B cell (primary cell): ENCODE data around the gene MMS19. TPM values are rescaled to one million over a fixed set of nuclear protein-coding genes. Genes with fewer than 3 reads are reported as not detected.

ENCODE experiments used
- ATAC-seq: fragments of 200-7000 bp; cut with Tn5 transposase; one replicate; pipeline ENCODE4 v1.10.0; 2021; ENCODE audit warnings: low read depth, mild to moderate bottlenecking, moderate number of reproducible peaks, moderate library complexity
- CTCF ChIA-PET: fragments of 350-600 bp; sonication (Branson Sonifier 250); formaldehyde crosslinking; loops from one replicate; lab custom pipeline; 2021; ENCODE audit warnings: antibody characterized with exemption, inconsistent platforms; lab: Charles Lee
- POLR2A ChIA-PET: fragments of 350-600 bp; sonication (Branson Sonifier 250); formaldehyde crosslinking; loops from one replicate; lab custom pipeline; 2021; ENCODE audit warnings: antibody characterized with exemption; lab: Charles Lee
- DNase-seq: peaks from one replicate; pipeline ENCODE4 v3.0.0; 2013
- H2AFZ ChIP-seq: 2 replicates; pipeline ENCODE4 v1.6.1; 2012; ENCODE audit warnings: mild to moderate bottlenecking, low read depth, low read length; ENCODE audit not compliant: insufficient read depth, poor library complexity, severe bottlenecking
- H3K27ac ChIP-seq, 2 donors: 1 replicate in 1 of 2; 2 replicates in 1 of 2; pipeline ENCODE4 v1.5.1; 2012 to 2013; ENCODE audit warnings: low read length in 2 of 2, mild to moderate bottlenecking in 2 of 2, moderate library complexity in 1 of 2
- H3K27me3 ChIP-seq, 4 experiments: fragments of 200-600 bp in 1 of 4; sonication (generic) in 1 of 4; replicated peaks in 1 of 4; 1 replicate in 2 of 4; 2 replicates in 2 of 4; pipeline versions ENCODE4 v1.6.1 to v1.7.0; 2013 to 2016; ENCODE audit warnings: low read length in 3 of 4, mild to moderate bottlenecking in 2 of 4, mixed read lengths in 1 of 4, moderate library complexity in 1 of 4; ENCODE audit not compliant: insufficient read depth in 4 of 4, control insufficient read depth in 3 of 4; ENCODE audit errors: control extremely low read depth in 1 of 4
- H3K36me3 ChIP-seq, 2 experiments: replicated peaks in 1 of 2; 1 replicate in 1 of 2; 2 replicates in 1 of 2; pipeline versions ENCODE4 v1.6.1 to v1.7.1; 2013; ENCODE audit warnings: low read length in 1 of 2; ENCODE audit not compliant: insufficient read depth in 2 of 2, control insufficient read depth in 1 of 2; ENCODE audit errors: control extremely low read depth in 1 of 2, extremely low read depth in 1 of 2
- H3K4me1 ChIP-seq, 2 donors: fragments of 200-600 bp in 1 of 2; sonication (generic) in 1 of 2; 1 replicate in 1 of 2; 2 replicates in 1 of 2; pipeline versions ENCODE4 v1.5.1 to v1.6.1; 2013 to 2017; ENCODE audit warnings: low read length in 2 of 2; ENCODE audit not compliant: control insufficient read depth in 2 of 2, insufficient read depth in 2 of 2
- H3K4me2 ChIP-seq: replicated peaks from 2 replicates; pipeline ENCODE3; 2012; ENCODE audit warnings: mild to moderate bottlenecking, low read depth, low read length; ENCODE audit not compliant: poor library complexity, severe bottlenecking
- H3K4me3 ChIP-seq, 5 experiments: fragments of 200-600 bp in 1 of 5; sonication (generic) in 1 of 5; 1 replicate in 3 of 5; 2 replicates in 2 of 5; pipeline versions ENCODE4 v1.5.1 to v1.7.0; 2011 to 2016; ENCODE audit warnings: low read length in 4 of 5, mild to moderate bottlenecking in 4 of 5, low read depth in 2 of 5, control low read depth in 1 of 5, moderate library complexity in 1 of 5; ENCODE audit not compliant: insufficient read depth in 1 of 5; ENCODE audit errors: control extremely low read depth in 1 of 5, extremely low read depth in 1 of 5
- H3K79me2 ChIP-seq: fragments of 200-600 bp; sonication (generic); one replicate; pipeline ENCODE4 v1.6.0; 2016; ENCODE audit warnings: low read length; ENCODE audit not compliant: control insufficient read depth, insufficient read depth
- H3K9ac ChIP-seq: fragments of 200-600 bp; sonication (generic); 2 replicates; pipeline ENCODE4 v1.6.1; 2017; ENCODE audit warnings: mild to moderate bottlenecking, low read length, moderate library complexity
- H3K9me3 ChIP-seq, 3 donors: one replicate each; pipeline versions ENCODE4 v1.6.1 to v1.7.1; 2013; ENCODE audit warnings: low read length in 2 of 3; ENCODE audit not compliant: control insufficient read depth in 2 of 3, insufficient read depth in 1 of 3; ENCODE audit errors: control extremely low read depth in 1 of 3
- H4K20me1 ChIP-seq: 2 replicates; pipeline ENCODE4 v1.6.0; 2012; ENCODE audit warnings: mild to moderate bottlenecking, low read length; ENCODE audit not compliant: insufficient read depth, control insufficient read depth, poor library complexity, severe bottlenecking
- H3K27ac Mint-ChIP-seq: one replicate; pipeline ENCODE4 v1.8.0; 2021; ENCODE audit warnings: mixed read lengths
- H3K27me3 Mint-ChIP-seq: one replicate; pipeline ENCODE4 v1.8.0; 2021; ENCODE audit warnings: mixed read lengths
- H3K4me1 Mint-ChIP-seq: one replicate; pipeline ENCODE4 v1.8.0; 2021; ENCODE audit warnings: mixed read lengths
- H3K4me3 Mint-ChIP-seq: one replicate; pipeline ENCODE4 v1.8.0; 2021; ENCODE audit warnings: mixed read lengths
- H3K9me3 Mint-ChIP-seq: one replicate; pipeline ENCODE4 v1.8.0; 2022; ENCODE audit warnings: mixed read lengths; ENCODE audit not compliant: insufficient read depth
- EZH2 ChIP-seq: IDR thresholded peaks from 2 replicates; pipeline ENCODE4 v1.6.1; 2012; ENCODE audit warnings: borderline replicate concordance, low read depth, mild to moderate bottlenecking, moderate library complexity, low read length; ENCODE audit not compliant: insufficient read depth, poor library complexity, severe bottlenecking
- WGBS: methylation state at CpG from one replicate; pipeline ENCODE4 v1.1.5; 2013; ENCODE audit warnings: missing lambda C conversion rate; ENCODE audit not compliant: insufficient coverage; 5-methylcytosine and 5-hydroxymethylcytosine counted together
- intact Hi-C: fragments of 100-400 bp; cut with micrococcal nuclease; formaldehyde crosslinking; loops from one replicate; pipeline ENCODE4 v1.10.0; 2022
- polyA plus RNA-seq: library from polyadenylated mRNA; depleted of rRNA; stranded (reverse); fragments of >200 nt; gene quantifications from 2 replicates; pipeline ENCODE4 v1.2.3, GENCODE V29; 2012
- total RNA-seq, 2 donors: library from RNA; stranded (reverse); fragments of 120-200 nt in 1 of 2; gene quantifications; 1 replicate in 1 of 2; 2 replicates in 1 of 2; pipeline versions ENCODE4 v1.2.3 to v1.2.4, GENCODE V29; 2013 to 2022
- TF ChIP-seq, protein P1 (sequence below): fragments of 200-600 bp; IDR thresholded peaks from one replicate; pipeline ENCODE4 v1.8.0; 2022; ENCODE audit warnings: antibody characterized with exemption, mild to moderate bottlenecking

The MMS19 gene
- total and polyA plus RNA-seq, 2 donors (not counting 1 experiment from before 2014, with no cell fraction given): 82.1 to 102 TPM

DNA sequence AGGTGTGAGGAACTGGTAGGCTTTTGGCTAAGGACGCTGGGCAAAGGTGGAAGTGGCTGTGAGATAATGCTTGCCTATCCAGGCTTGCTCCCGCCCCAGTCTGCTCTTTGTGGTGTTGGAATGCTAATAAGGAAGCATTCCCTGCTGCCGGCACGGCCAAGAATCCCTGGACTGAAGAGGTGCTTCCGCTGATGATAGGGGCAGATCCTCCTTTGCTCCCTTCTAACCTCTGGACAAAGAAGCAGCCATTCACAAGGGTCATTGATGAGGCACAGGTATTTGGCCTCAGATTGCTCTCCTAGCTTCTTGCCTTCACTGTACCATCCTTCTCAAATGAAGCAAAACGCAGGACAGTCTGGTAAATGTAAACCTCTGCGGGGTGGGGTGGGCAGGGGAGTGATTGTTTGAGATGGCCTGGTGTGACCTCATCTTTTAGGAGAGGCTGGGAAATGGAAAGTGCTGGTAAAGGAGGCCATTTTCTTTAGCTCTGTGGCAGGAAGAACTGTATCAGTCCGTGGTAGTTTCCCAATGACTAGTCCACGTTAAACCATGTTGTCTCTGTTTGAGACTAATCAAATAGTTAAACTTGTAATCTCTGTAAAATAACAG, 70.5 kb downstream of the MMS19 start:
- Histone ChIP-seq H3K4me1 (peaks cover 21 to 31% of the 10 kb centered on the region in 2 donors), H3K9me3 (no peaks in the 10 kb centered on the region), H3K36me3 (peaks cover 5 to 33% of the 10 kb centered on the region in 2 experiments), H3K9ac (no peak overlapping the region), H3K79me2 (peaks cover 35% of the 10 kb centered on the region), H3K4me2 (peak overlapping the region; percentile 83), H3K27ac (peak overlapping the region; percentile 16 to 35), H3K4me3 (peak overlapping the region in 2 of 5 experiments; percentile 68 to 87), H3K27me3 (no peaks in the 10 kb centered on the region), H2AFZ (no peak overlapping the region), H4K20me1 (peaks cover 7% of the 10 kb centered on the region)
- CTCF ChIA-PET: interaction anchor here (1.0 to 1.2 kb wide), 3 partner anchors 15 to 149 kb away, joined by 3 read pairs; partner anchors contain the start of gene RRP12
- TF ChIP-seq EZH2: no peak
- TF ChIP-seq, protein P1, sequence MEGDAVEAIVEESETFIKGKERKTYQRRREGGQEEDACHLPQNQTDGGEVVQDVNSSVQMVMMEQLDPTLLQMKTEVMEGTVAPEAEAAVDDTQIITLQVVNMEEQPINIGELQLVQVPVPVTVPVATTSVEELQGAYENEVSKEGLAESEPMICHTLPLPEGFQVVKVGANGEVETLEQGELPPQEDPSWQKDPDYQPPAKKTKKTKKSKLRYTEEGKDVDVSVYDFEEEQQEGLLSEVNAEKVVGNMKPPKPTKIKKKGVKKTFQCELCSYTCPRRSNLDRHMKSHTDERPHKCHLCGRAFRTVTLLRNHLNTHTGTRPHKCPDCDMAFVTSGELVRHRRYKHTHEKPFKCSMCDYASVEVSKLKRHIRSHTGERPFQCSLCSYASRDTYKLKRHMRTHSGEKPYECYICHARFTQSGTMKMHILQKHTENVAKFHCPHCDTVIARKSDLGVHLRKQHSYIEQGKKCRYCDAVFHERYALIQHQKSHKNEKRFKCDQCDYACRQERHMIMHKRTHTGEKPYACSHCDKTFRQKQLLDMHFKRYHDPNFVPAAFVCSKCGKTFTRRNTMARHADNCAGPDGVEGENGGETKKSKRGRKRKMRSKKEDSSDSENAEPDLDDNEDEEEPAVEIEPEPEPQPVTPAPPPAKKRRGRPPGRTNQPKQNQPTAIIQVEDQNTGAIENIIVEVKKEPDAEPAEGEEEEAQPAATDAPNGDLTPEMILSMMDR: no peak
- H3K4me1 Mint-ChIP-seq: peaks cover 43% of the 10 kb centered on the region
- ATAC-seq (no peak), DNase-seq (no peak)
- POLR2A ChIA-PET: interaction anchor here (0.6 kb wide), 1 partner anchor 57 kb away, joined by 6 read pairs; no protein-coding TSS in a partner anchor
- 79% methylated on average over 5 of the region's 9 CpGs for WGBS
- H3K27me3 Mint-ChIP-seq: no peaks in the 10 kb centered on the region
- no peaks in the 10 kb centered on the region for H3K9me3 Mint-ChIP-seq
- peak overlapping the region; percentile 97 for H3K4me3 Mint-ChIP-seq
- intact Hi-C loops: no loop called here
- H3K27ac Mint-ChIP-seq: peak overlapping the region; percentile 63
